ENCODE data around the gene TNIK. TPM values are rescaled to one million over a fixed set of nuclear protein-coding genes. Genes with fewer than 3 reads are reported as not detected.
A peak's percentile ranks its signal among the peaks of the same experiment; 100 is the strongest.

TNIK gene
- total RNA-seq, 1 donor from 2014 or later = 39.9 TPM

DNA sequence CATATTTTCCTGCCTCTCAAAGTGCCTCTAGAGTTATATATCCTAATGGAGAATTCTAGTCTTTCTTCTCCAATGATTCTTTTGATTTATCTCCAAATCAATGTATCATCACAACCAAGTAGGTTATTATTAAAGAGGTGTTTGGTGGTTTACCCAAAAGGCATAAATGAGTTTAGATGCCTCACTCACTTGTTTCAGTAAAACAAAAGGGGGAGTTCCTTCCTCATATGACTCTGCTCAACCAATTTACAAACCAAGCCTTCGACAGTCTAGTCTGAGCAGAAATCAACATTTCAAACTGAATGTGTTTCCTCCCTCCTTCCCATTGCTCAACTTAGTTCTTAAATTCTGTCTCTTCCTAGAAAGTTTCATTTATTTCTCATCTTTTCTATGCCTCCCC lies 116.5 kb downstream of the TNIK start:
- Mint-ChIP-seq H3K27me3 (ENCODE audit: low read depth) (no peaks in the 10 kb centered on the region), H3K9me3 (peaks cover 31% of the 10 kb centered on the region), H3K4me3 (ENCODE audit: low read depth) (no peak overlapping the region), H3K36me3 (ENCODE audit: low read depth) (peaks cover 59% of the 10 kb centered on the region), H3K4me1 (ENCODE audit: low read depth) (peaks cover 25% of the 10 kb centered on the region), H3K27ac (no peak overlapping the region)
- no peak for DNase-seq (ENCODE audit: low spot score)
- intact Hi-C loops (cut with micrococcal nuclease) = loop anchor here (5.0 kb wide), 1 partner anchor 51 kb away; no protein-coding TSS in a partner anchor

DNA sequence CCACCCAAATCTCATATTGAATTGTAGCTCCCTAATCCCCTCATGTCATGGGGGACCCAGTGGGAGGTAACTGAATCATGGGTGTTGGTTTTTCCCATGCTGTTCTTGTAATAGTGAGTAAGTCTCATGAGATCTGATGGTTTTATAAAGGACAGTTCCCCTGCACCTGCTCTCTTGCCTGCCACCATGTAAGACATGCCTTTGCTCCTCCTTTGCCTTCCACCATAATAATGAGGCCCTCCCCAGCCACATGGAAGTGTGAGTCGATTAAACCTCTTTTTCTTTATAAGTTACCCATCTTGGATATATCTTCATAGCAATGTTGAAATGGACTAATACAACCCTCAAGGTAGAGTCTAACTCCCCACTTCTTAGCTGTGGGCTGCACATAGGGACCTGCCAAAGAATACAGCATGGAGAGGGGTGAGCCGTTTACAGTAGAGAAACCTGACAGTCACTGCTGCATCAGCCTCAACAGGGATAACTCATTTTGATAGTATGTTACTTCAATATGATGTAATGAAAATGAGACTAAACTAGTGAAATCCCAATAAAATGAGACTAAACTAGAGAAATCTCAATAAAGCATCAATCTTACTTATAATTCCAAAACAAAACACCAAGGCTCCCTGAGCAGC lies 117.3 kb downstream of the TNIK start:
- intact Hi-C loops (cut with micrococcal nuclease) = loop anchor here (5.0 kb wide), 1 partner anchor 51 kb away; no protein-coding TSS in a partner anchor
- peaks cover 23% of the 10 kb centered on the region for H3K4me1 Mint-ChIP-seq (ENCODE audit: low read depth)
- no peak overlapping the region for H3K27ac Mint-ChIP-seq
- H3K4me3 Mint-ChIP-seq (ENCODE audit: low read depth) = no peak overlapping the region
- peaks cover 59% of the 10 kb centered on the region for H3K36me3 Mint-ChIP-seq (ENCODE audit: low read depth)
- no peak for DNase-seq (ENCODE audit: low spot score)
- peaks cover 31% of the 10 kb centered on the region for H3K9me3 Mint-ChIP-seq
- no peaks in the 10 kb centered on the region for H3K27me3 Mint-ChIP-seq (ENCODE audit: low read depth)

GRCh38 chr3:171342200-171342599 lies 118.0 kb downstream of the TNIK start:
- intact Hi-C loops (cut with micrococcal nuclease) = loop anchor here (5.0 kb wide), 1 partner anchor 50 kb away; no protein-coding TSS in a partner anchor
- Mint-ChIP-seq H3K27ac (no peak overlapping the region), H3K27me3 (ENCODE audit: low read depth) (no peaks in the 10 kb centered on the region), H3K4me3 (ENCODE audit: low read depth) (no peak overlapping the region), H3K9me3 (peaks cover 31% of the 10 kb centered on the region), H3K36me3 (ENCODE audit: low read depth) (peaks cover 56% of the 10 kb centered on the region), H3K4me1 (ENCODE audit: low read depth) (peaks cover 18% of the 10 kb centered on the region)
- no peak for DNase-seq (ENCODE audit: low spot score)

DNA sequence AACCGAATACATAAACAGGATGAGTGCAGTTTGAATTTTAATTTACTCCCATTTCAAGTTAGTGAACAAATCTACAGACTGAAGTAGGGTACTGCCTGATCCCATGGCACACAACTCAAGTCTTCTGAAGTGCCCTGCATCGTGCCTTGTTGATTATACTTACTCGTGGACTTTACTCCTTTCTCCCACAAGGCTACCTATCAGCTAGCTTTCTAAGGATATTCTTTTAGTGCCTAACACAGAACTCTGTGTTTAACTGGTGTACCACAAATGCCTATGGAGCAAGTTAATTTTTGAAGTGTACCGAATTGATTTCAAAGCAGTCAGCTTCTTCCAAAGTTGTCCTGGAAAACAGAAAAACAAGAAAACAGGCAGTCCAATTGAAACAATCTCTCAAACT lies 119.8 kb downstream of the TNIK start:
- Mint-ChIP-seq H3K9me3 (peaks cover 28% of the 10 kb centered on the region), H3K27me3 (ENCODE audit: low read depth) (no peaks in the 10 kb centered on the region), H3K4me1 (ENCODE audit: low read depth) (peaks cover 15% of the 10 kb centered on the region), H3K36me3 (ENCODE audit: low read depth) (peaks cover 52% of the 10 kb centered on the region), H3K27ac (no peak overlapping the region), H3K4me3 (ENCODE audit: low read depth) (no peak overlapping the region)
- DNase-seq (ENCODE audit: low spot score) = no peak
- intact Hi-C loops (cut with micrococcal nuclease) = loop anchor here (5.0 kb wide), 1 partner anchor 48 kb away; no protein-coding TSS in a partner anchor

DNA sequence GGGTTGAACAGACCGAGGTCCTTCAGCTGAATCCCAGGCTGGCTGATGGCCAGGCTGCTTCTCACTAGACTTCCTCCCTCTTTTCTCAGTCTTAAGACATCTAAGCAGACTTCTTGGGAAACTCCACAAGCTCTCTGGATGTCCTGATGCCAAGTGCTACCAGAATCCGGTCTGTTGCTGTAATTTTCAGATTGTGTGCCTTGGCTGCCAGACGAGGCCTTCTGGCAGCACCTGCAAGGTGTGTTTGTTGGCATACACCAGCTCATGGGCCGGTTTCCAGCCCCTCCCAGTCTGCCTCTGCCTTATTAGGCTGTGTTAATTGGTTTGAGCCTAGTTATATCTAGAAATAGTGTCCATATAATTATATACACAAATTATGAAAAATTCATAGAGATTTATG lies 120.6 kb downstream of the TNIK start:
- Mint-ChIP-seq H3K36me3 (ENCODE audit: low read depth) (peaks cover 44% of the 10 kb centered on the region), H3K27me3 (ENCODE audit: low read depth) (no peaks in the 10 kb centered on the region), H3K4me1 (ENCODE audit: low read depth) (peaks cover 11% of the 10 kb centered on the region), H3K27ac (no peak overlapping the region), H3K4me3 (ENCODE audit: low read depth) (no peak overlapping the region), H3K9me3 (peaks cover 22% of the 10 kb centered on the region)
- DNase-seq (ENCODE audit: low spot score) = no peak
- intact Hi-C loops (cut with micrococcal nuclease) = no loop called here

- peaks cover 15% of the 10 kb centered on the region for H3K4me1 Mint-ChIP-seq (ENCODE audit: low read depth)
- no peak overlapping the region for H3K27ac Mint-ChIP-seq
- H3K36me3 Mint-ChIP-seq (ENCODE audit: low read depth) = peaks cover 22% of the 10 kb centered on the region
- H3K27me3 Mint-ChIP-seq (ENCODE audit: low read depth) = no peaks in the 10 kb centered on the region
- intact Hi-C loops (cut with micrococcal nuclease) = no loop called here
- no peak for DNase-seq (ENCODE audit: low spot score)
- H3K9me3 Mint-ChIP-seq = no peaks in the 10 kb centered on the region
- H3K4me3 Mint-ChIP-seq (ENCODE audit: low read depth) = no peak overlapping the region
Measured at GRCh38 chr3:171336406-171336805, 123.8 kb downstream of the TNIK start.

GRCh38 chr3:171335559-171335958 lies 124.6 kb downstream of the TNIK start:
- intact Hi-C loops (cut with micrococcal nuclease) = no loop called here
- Mint-ChIP-seq H3K4me3 (ENCODE audit: low read depth) (no peak overlapping the region), H3K9me3 (no peaks in the 10 kb centered on the region), H3K27me3 (ENCODE audit: low read depth) (no peaks in the 10 kb centered on the region), H3K27ac (no peak overlapping the region), H3K36me3 (ENCODE audit: low read depth) (peaks cover 20% of the 10 kb centered on the region), H3K4me1 (ENCODE audit: low read depth) (peaks cover 17% of the 10 kb centered on the region)
- no peak for DNase-seq (ENCODE audit: low spot score)

GRCh38 chr3:171334465-171334811 lies 125.8 kb downstream of the TNIK start:
- H3K9me3 Mint-ChIP-seq = no peaks in the 10 kb centered on the region
- H3K4me3 Mint-ChIP-seq (ENCODE audit: low read depth) = no peak overlapping the region
- intact Hi-C loops (cut with micrococcal nuclease) = no loop called here

DNA sequence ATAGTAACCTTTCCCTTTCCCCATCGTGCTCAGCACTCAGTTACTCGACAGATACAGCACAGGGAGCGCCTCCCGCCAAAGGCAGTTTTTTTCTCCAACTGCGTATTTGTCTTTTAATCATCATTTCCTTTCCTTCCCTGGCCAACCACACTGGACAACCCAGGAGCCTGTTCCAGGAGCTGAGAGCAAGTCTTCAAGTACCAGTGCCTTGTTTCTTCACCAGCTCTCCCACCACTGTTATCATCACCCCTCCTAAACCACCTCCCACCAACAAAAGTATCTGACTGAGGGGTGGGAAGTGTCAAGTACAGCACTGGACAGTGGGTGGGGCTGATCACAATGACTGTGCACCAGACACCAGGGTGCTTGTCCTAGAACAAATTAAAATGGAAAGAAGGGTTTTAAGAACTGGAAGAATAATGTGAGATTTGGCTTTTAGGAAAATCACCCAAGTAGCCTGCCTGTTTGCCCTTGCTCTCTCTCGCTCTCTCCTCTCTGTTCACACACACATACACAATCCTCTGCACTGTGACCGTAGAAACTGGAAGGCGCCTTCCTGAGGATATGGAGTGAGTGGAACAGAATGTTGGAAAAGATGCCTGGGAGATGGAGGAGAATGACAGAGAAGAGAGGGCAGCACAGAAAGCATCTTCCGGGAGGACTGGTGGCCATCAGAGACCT lies 126.3 kb downstream of the TNIK start:
- Mint-ChIP-seq H3K9me3 (no peaks in the 10 kb centered on the region), H3K27me3 (ENCODE audit: low read depth) (no peaks in the 10 kb centered on the region), H3K27ac (no peak overlapping the region), H3K4me3 (ENCODE audit: low read depth) (no peak overlapping the region), H3K36me3 (ENCODE audit: low read depth) (peaks cover 15% of the 10 kb centered on the region), H3K4me1 (ENCODE audit: low read depth) (peaks cover 26% of the 10 kb centered on the region)
- no peak for DNase-seq (ENCODE audit: low spot score)
- intact Hi-C loops (cut with micrococcal nuclease) = no loop called here

More at GRCh38 chr3:171334465-171334811, 125.8 kb downstream of the TNIK start:
- Mint-ChIP-seq H3K27ac (no peak overlapping the region), H3K36me3 (ENCODE audit: low read depth) (peaks cover 17% of the 10 kb centered on the region), H3K4me1 (ENCODE audit: low read depth) (peaks cover 23% of the 10 kb centered on the region), H3K27me3 (ENCODE audit: low read depth) (no peaks in the 10 kb centered on the region)
- DNase-seq (ENCODE audit: low spot score) = no peak

- intact Hi-C loops (cut with micrococcal nuclease) = no loop called here
- H3K9me3 Mint-ChIP-seq = no peaks in the 10 kb centered on the region
- no peaks in the 10 kb centered on the region for H3K27me3 Mint-ChIP-seq (ENCODE audit: low read depth)
- no peak overlapping the region for H3K27ac Mint-ChIP-seq
- H3K4me3 Mint-ChIP-seq (ENCODE audit: low read depth) = no peak overlapping the region
- peaks cover 43% of the 10 kb centered on the region for H3K4me1 Mint-ChIP-seq (ENCODE audit: low read depth)
- DNase-seq (ENCODE audit: low spot score) = no peak
- H3K36me3 Mint-ChIP-seq (ENCODE audit: low read depth) = peaks cover 12% of the 10 kb centered on the region
Measured at GRCh38 chr3:171330938-171331337, 129.3 kb downstream of the TNIK start.

DNA sequence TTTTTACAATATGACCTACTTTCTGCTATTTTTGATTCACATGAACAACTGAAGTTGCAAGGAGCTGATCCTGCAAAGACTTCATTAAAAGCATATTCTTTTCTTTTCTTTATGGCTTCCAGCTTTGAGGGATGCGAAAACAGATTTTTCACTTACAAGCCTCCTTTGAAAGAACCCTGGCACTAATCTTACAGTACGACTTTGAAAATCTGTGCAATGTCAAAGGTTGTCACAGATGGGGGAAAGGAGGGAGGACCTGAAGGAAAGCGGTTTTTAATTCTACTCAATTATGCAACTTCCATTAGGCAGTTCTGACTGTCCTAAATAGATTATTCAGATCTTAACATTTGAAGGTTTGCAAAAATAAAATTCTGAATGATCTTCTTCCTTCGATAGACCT lies 130.5 kb downstream of the TNIK start:
- intact Hi-C loops (cut with micrococcal nuclease) = no loop called here
- Mint-ChIP-seq H3K4me1 (ENCODE audit: low read depth) (peaks cover 41% of the 10 kb centered on the region), H3K27ac (no peak overlapping the region), H3K36me3 (ENCODE audit: low read depth) (peaks cover 10% of the 10 kb centered on the region), H3K9me3 (no peaks in the 10 kb centered on the region), H3K4me3 (ENCODE audit: low read depth) (no peak overlapping the region), H3K27me3 (ENCODE audit: low read depth) (no peaks in the 10 kb centered on the region)
- DNase-seq (ENCODE audit: low spot score) = no peak

DNA sequence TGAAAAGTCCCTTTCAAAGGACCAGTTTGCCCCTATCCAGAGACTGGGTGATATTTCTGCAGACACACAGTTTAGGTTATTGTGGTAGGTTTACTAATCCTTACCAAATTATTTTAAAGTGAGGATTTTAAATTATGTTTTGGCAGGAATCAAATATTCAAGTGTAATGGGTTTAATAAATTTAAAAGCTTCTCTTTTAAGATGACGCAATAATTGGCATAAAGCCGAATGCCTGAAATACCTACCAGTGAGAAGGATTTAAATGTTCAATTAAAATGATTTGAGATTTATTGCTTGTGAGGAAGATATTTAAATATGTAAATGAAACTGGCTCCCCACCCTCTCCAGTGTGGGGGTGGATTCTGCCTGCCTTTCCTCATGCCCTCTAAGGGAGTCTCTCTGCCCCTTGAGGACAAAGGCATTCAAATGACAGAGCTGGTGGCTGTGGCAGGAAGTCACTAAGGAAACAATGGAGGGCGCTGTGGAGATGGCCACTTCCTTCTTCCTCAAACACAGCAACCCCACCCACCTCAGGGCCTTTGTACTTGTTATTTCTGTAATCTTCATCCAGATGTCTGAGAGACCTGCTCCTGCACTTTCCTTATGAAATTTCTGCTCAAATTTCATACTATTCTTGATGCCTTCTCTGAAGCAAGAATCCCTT lies 131.7 kb downstream of the TNIK start:
- Mint-ChIP-seq H3K27me3 (ENCODE audit: low read depth) (no peaks in the 10 kb centered on the region), H3K27ac (no peak overlapping the region), H3K4me1 (ENCODE audit: low read depth) (peaks cover 44% of the 10 kb centered on the region), H3K4me3 (ENCODE audit: low read depth) (no peak overlapping the region), H3K36me3 (ENCODE audit: low read depth) (peaks cover 17% of the 10 kb centered on the region), H3K9me3 (no peaks in the 10 kb centered on the region)
- DNase-seq (ENCODE audit: low spot score) = peak; percentile 38
- intact Hi-C loops (cut with micrococcal nuclease) = no loop called here
